Activated T-helper 1 cell treated with anti-CD3 and anti-CD28 coated beads, Interleukin-2, amount 50 U/mL, for 16 hours (primary cell): ENCODE measurements around the gene WDFY4.

Experiments
- DNase-seq, 2 donors: peaks; one replicate each; pipeline ENCODE4 v3.0.0-alpha.2; 2020; ENCODE audit warnings: low read depth in 1 of 2, low spot score in 1 of 2

The WDFY4 gene

GRCh38 chr10:48653944-48654698 lies 30.6 kb upstream of the WDFY4 start:
- DNase-seq: no peak

GRCh38 chr10:48655411-48656240 lies 29.0 kb upstream of the WDFY4 start:
- DNase-seq: no peak

- DNase-seq: peak; percentile 62 to 75
Measured at GRCh38 chr10:48656241-48656913, 28.3 kb upstream of the WDFY4 start.

GRCh38 chr10:48656914-48657305 lies 27.8 kb upstream of the WDFY4 start:
- DNase-seq: no peak

- no peak for DNase-seq
Measured at GRCh38 chr10:48657416-48657815, 27.3 kb upstream of the WDFY4 start.

- DNase-seq: peak in 1 of 2 donors; percentile 34
Measured at GRCh38 chr10:48658243-48658974, 26.3 kb upstream of the WDFY4 start.

GRCh38 chr10:48658975-48659269 lies 25.8 kb upstream of the WDFY4 start:
- DNase-seq: no peak

- no peak for DNase-seq
Measured at GRCh38 chr10:48659790-48660189, 24.9 kb upstream of the WDFY4 start.

- DNase-seq: no peak
Measured at GRCh38 chr10:48661441-48661840, 23.2 kb upstream of the WDFY4 start.

- no peak for DNase-seq
Measured at GRCh38 chr10:48667960-48668590, 16.6 kb upstream of the WDFY4 start.

GRCh38 chr10:48670978-48671913 lies 13.4 kb upstream of the WDFY4 start:
- DNase-seq: no peak

GRCh38 chr10:48671914-48672595 lies 12.6 kb upstream of the WDFY4 start:
- no peak for DNase-seq

- DNase-seq: no peak
Measured at GRCh38 chr10:48672596-48673265, 11.9 kb upstream of the WDFY4 start.

GRCh38 chr10:48677625-48678024 lies 7.0 kb upstream of the WDFY4 start:
- no peak for DNase-seq

GRCh38 chr10:48678041-48678440 lies 6.6 kb upstream of the WDFY4 start:
- no peak for DNase-seq

GRCh38 chr10:48681740-48682139 lies 2.9 kb upstream of the WDFY4 start:
- no peak for DNase-seq

- DNase-seq: no peak
Measured at GRCh38 chr10:48682265-48682664, 2.4 kb upstream of the WDFY4 start.

GRCh38 chr10:48683424-48683823 lies 1.2 kb upstream of the WDFY4 start:
- no peak for DNase-seq

GRCh38 chr10:48683868-48684267 lies 805 bp upstream of the WDFY4 start:
- no peak for DNase-seq
